OCI-LY1 (cell line): ENCODE measurements around the gene CRB2.

Experiments used
- H2AFZ ChIP-seq: fragments of 200-600 bp; sonication (generic), shearing (Covaris generic); 2 replicates; pipeline ENCODE4 v1.6.0; 2014; ENCODE audit warnings: antibody characterized with exemption, mild to moderate bottlenecking, low read length
- H3F3A ChIP-seq: fragments of 200-600 bp; sonication (generic), shearing (Covaris generic); 2 replicates; pipeline ENCODE4 v1.6.0; 2014; ENCODE audit warnings: mild to moderate bottlenecking, antibody characterized with exemption, low read length, moderate library complexity; ENCODE audit not compliant: insufficient read depth
- H3K27ac ChIP-seq: fragments of 200-600 bp; sonication (generic); 2 replicates; pipeline ENCODE4 v1.5.1; 2014; ENCODE audit warnings: low read length, mixed run types, mild to moderate bottlenecking, low read depth; ENCODE audit not compliant: poor library complexity, severe bottlenecking
- H3K27me3 ChIP-seq: fragments of 200-600 bp; sonication (generic); 2 replicates; pipeline ENCODE4 v1.6.0; 2014; ENCODE audit warnings: antibody characterized with exemption, mild to moderate bottlenecking, low read length, moderate library complexity; ENCODE audit not compliant: insufficient read depth
- H3K36me3 ChIP-seq: fragments of 200-600 bp; sonication (generic); 2 replicates; pipeline ENCODE4 v1.6.1; 2014; ENCODE audit warnings: mild to moderate bottlenecking, antibody characterized with exemption, low read length, moderate library complexity, mixed read lengths; ENCODE audit not compliant: insufficient read depth
- H3K4me1 ChIP-seq: fragments of 200-600 bp; sonication (generic); 2 replicates; pipeline ENCODE4 v1.5.1; 2014; ENCODE audit warnings: mild to moderate bottlenecking, low read length, moderate library complexity; ENCODE audit not compliant: insufficient read depth, severe bottlenecking
- H3K4me2 ChIP-seq: fragments of 200-600 bp; sonication (generic), shearing (Covaris generic); 2 replicates; pipeline ENCODE4 v1.6.1; 2014; ENCODE audit warnings: low read length
- H3K4me3 ChIP-seq: fragments of 200-600 bp; sonication (generic); 2 replicates; pipeline ENCODE4 v1.5.1; 2014; ENCODE audit warnings: low read length, low read depth, mild to moderate bottlenecking, mixed read lengths; ENCODE audit not compliant: poor library complexity, severe bottlenecking
- H3K79me2 ChIP-seq: fragments of 200-600 bp; shearing (Covaris generic); 2 replicates; pipeline ENCODE4 v1.6.1; 2016; ENCODE audit warnings: mixed run types, low read length, mixed read lengths; ENCODE audit not compliant: insufficient read depth
- H3K9ac ChIP-seq: fragments of 200-600 bp; sonication (generic), shearing (Covaris generic); 2 replicates; pipeline ENCODE4 v1.6.1; 2014; ENCODE audit warnings: mild to moderate bottlenecking, low read length, mixed read lengths
- H3K9me2 ChIP-seq: fragments of 200-600 bp; sonication (generic), shearing (Covaris generic); 2 replicates; pipeline ENCODE4 v1.6.1; 2014; ENCODE audit warnings: low read depth, mild to moderate bottlenecking, low read length, mixed read lengths
- H3K9me3 ChIP-seq: fragments of 200-600 bp; shearing (Covaris generic); 2 replicates; pipeline ENCODE4 v1.6.1; 2014; ENCODE audit warnings: low read length, mixed read lengths
- H4K20me1 ChIP-seq: fragments of 200-600 bp; sonication (generic), shearing (Covaris generic); 2 replicates; pipeline ENCODE4 v1.6.0; 2016; ENCODE audit warnings: mild to moderate bottlenecking, low read length; ENCODE audit not compliant: insufficient read depth
- CTCF ChIP-seq: fragments of 200-600 bp; sonication (generic), shearing (Covaris generic); IDR thresholded peaks from 2 replicates; pipeline ENCODE4 v1.5.1; 2017; ENCODE audit warnings: mild to moderate bottlenecking, antibody characterized with exemption, low read length, moderate library complexity, mixed read lengths
- EZH2 ChIP-seq: fragments of 200-600 bp; sonication (generic), shearing (Covaris generic); IDR thresholded peaks from 2 replicates; pipeline ENCODE4 v1.8.0; 2017; ENCODE audit warnings: borderline replicate concordance, mixed run types, mild to moderate bottlenecking, antibody characterized with exemption, low read length, moderate library complexity, mixed read lengths

The CRB2 gene

DNA sequence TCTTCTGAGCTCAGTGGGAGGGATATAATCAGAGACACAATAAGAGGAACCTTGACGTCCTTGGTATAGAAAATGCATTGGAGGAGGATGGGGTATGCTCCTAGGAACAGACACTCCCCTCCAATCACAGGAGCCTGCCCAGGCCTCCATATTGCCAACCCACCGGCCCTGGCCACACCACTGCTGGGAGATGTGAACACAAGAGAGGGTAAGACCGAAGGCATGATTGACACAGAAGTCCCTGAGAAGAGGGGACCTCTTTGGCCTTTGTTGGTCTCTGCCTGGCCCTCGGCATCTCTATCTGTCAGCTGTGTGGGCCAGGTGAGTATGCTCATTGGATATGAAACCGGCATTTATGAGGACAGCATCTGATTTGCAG lies 62.0 kb downstream of the CRB2 start:
- Histone ChIP-seq H3K79me2 (no peaks in the 10 kb centered on the region), H4K20me1 (no peaks in the 10 kb centered on the region), H3K4me2 (no peak overlapping the region), H3K9me3 (no peaks in the 10 kb centered on the region), H3K36me3 (no peaks in the 10 kb centered on the region), H3K4me3 (no peak overlapping the region), H2AFZ (no peak overlapping the region), H3F3A (no peaks in the 10 kb centered on the region), H3K27ac (no peak overlapping the region), H3K27me3 (no peaks in the 10 kb centered on the region), H3K4me1 (no peaks in the 10 kb centered on the region), H3K9ac (no peak overlapping the region), H3K9me2 (no peaks in the 10 kb centered on the region)
- TF ChIP-seq CTCF (no peak), EZH2 (no peak)

DNA sequence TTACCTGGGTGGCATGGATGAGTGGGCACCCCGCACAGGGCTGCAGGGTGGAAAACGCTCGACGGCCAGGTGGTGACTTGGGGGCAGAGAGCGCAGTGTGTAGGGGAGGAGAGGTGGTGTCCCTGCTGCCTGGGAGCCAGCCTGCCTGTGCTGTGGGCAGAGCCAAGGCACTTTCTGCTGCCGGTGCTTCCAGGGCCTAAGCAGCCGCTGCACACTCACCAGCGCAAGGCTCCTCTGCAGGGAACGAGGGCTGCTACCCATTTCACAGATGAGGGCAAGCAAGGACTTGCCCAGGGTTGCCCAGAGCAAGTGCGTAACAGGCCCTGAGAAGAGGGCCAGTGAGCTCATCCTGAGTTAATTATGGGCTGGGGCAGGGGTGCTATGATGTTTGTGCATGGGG lies 62.5 kb downstream of the CRB2 start:
- H3K4me2 ChIP-seq = no peak overlapping the region
- TF ChIP-seq CTCF = no peak
- no peak for TF ChIP-seq EZH2
- H3K4me1 ChIP-seq = no peaks in the 10 kb centered on the region
- no peaks in the 10 kb centered on the region for H4K20me1 ChIP-seq
- H3K79me2 ChIP-seq = no peaks in the 10 kb centered on the region
- H3K27me3 ChIP-seq = no peaks in the 10 kb centered on the region
- no peak overlapping the region for H3K4me3 ChIP-seq
- H3F3A ChIP-seq = no peaks in the 10 kb centered on the region
- no peak overlapping the region for H3K9ac ChIP-seq
- H3K9me2 ChIP-seq = no peaks in the 10 kb centered on the region
- H3K9me3 ChIP-seq = no peaks in the 10 kb centered on the region
- H2AFZ ChIP-seq = no peak overlapping the region
- no peak overlapping the region for H3K27ac ChIP-seq
- H3K36me3 ChIP-seq = no peaks in the 10 kb centered on the region

DNA sequence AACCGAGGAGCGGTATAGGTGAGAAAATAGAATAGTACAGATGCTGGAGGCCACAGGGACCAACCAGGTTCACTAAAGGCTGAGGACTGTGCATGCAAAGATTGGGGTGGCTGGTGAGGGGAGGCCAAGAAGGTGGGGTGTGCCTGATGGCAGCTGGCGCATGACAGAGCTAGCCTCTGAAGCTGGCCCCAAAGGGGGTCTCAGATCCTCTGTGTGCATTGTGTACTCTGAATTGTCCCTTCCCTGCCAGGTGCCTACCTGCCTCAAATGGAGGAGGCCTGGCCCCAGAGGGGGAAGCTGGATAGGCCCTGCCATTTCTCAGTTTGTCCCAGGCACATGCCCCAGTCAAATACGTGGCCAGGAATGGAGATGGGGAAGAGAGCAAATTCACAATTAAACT lies 63.1 kb downstream of the CRB2 start:
- H3K36me3 ChIP-seq = no peaks in the 10 kb centered on the region
- no peaks in the 10 kb centered on the region for H3F3A ChIP-seq

More for the DNA sequence above, 63.1 kb downstream of the CRB2 start:
- no peaks in the 10 kb centered on the region for H3K27me3 ChIP-seq
- H3K4me3 ChIP-seq = no peak overlapping the region
- no peaks in the 10 kb centered on the region for H3K9me3 ChIP-seq
- no peak overlapping the region for H3K27ac ChIP-seq
- no peaks in the 10 kb centered on the region for H3K9me2 ChIP-seq
- H3K4me1 ChIP-seq = no peaks in the 10 kb centered on the region
- H3K9ac ChIP-seq = no peak overlapping the region
- H4K20me1 ChIP-seq = no peaks in the 10 kb centered on the region
- H3K79me2 ChIP-seq = no peaks in the 10 kb centered on the region
- no peak for TF ChIP-seq EZH2
- no peak for TF ChIP-seq CTCF
- no peak overlapping the region for H3K4me2 ChIP-seq
- no peak overlapping the region for H2AFZ ChIP-seq
